ENCODE results near the gene EPHA4. TPM values are rescaled to one million over a fixed set of nuclear protein-coding genes. Genes with fewer than 3 reads are reported as not detected.

Gene EPHA4
- total and polyA plus RNA-seq, 12 donors = 3.4 to 51.3 (median 18.6) TPM

GRCh38 chr2:221480163-221480562 is 91.9 kb downstream of the EPHA4 start:
- Histone ChIP-seq H3K4me1 (peaks cover 0 to 26% (median 14%) of the 10 kb centered on the region in 9 donors), H3K4me3 (no peak overlapping the region), H3K36me3 (peaks cover 0 to 23% (median 0%) of the 10 kb centered on the region in 9 donors), H3K27me3 (no peaks in the 10 kb centered on the region), H3K9me3 (no peaks in the 10 kb centered on the region), H3K27ac (no peak overlapping the region)
- intact Hi-C loops (cut with DNase I) = no loop called here
- TF ChIP-seq, protein P1, sequence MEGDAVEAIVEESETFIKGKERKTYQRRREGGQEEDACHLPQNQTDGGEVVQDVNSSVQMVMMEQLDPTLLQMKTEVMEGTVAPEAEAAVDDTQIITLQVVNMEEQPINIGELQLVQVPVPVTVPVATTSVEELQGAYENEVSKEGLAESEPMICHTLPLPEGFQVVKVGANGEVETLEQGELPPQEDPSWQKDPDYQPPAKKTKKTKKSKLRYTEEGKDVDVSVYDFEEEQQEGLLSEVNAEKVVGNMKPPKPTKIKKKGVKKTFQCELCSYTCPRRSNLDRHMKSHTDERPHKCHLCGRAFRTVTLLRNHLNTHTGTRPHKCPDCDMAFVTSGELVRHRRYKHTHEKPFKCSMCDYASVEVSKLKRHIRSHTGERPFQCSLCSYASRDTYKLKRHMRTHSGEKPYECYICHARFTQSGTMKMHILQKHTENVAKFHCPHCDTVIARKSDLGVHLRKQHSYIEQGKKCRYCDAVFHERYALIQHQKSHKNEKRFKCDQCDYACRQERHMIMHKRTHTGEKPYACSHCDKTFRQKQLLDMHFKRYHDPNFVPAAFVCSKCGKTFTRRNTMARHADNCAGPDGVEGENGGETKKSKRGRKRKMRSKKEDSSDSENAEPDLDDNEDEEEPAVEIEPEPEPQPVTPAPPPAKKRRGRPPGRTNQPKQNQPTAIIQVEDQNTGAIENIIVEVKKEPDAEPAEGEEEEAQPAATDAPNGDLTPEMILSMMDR (IDR thresholded peaks at IDR 0.05) = no peak
- DNase-seq = no peak
- 85 to 86% methylated on average over 7 of the region's 7 CpGs for WGBS, 2 donors
- no peak for ATAC-seq

DNA sequence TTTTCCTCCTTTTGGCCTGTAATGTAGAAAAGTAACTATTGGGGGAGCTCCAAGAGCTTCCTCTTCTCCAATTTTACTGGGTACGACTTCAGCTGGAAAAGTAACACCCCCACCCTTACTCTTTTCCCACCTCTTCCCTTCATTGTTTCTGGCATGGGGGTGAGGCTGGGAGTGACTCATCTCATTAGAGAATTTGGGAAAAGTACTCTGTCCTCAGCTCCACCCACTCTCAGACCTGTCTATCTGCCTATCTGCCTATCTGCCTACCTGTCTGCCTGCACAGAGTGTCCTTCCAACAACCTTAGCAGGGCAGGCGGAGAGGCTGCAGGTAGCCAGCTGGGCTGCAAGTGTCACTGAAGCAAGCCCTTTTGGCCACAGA is 93.6 kb downstream of the EPHA4 start:
- H3K36me3 ChIP-seq = peaks cover 0 to 23% (median 0%) of the 10 kb centered on the region in 9 donors
- H3K4me3 ChIP-seq = no peak overlapping the region
- TF ChIP-seq, protein P1 (IDR thresholded peaks at IDR 0.05) = peak in 2 of 9 donors; percentile 18 to 38
- DNase-seq (no peak), ATAC-seq (peak in 6 of 8 donors; percentile 29 to 79 (median 56))
- intact Hi-C loops (cut with DNase I) = loop anchor here in 1 of 10 donors (10.0 kb wide), 1 partner anchor 86 kb away; no protein-coding TSS in a partner anchor
- peaks cover 0 to 20% (median 13%) of the 10 kb centered on the region in 9 donors for H3K4me1 ChIP-seq
- no peaks in the 10 kb centered on the region for H3K27me3 ChIP-seq
- 50 to 75% methylated on average over 2 of the region's 2 CpGs for WGBS, 2 donors
- peak overlapping the region in 4 of 10 donors; percentile 8 to 29 (median 20) for H3K27ac ChIP-seq
- no peaks in the 10 kb centered on the region for H3K9me3 ChIP-seq

GRCh38 chr2:221477714-221478484 is 94.2 kb downstream of the EPHA4 start:
- intact Hi-C loops (cut with DNase I) = loop anchor here in 1 of 10 donors (10.0 kb wide), 1 partner anchor 87 kb away; no protein-coding TSS in a partner anchor
- DNase-seq (no peak), ATAC-seq (peak in 1 of 8 donors; percentile 40)
- Histone ChIP-seq H3K27me3 (no peaks in the 10 kb centered on the region), H3K36me3 (peaks cover 0 to 23% (median 0%) of the 10 kb centered on the region in 9 donors), H3K4me1 (peaks cover 0 to 20% (median 13%) of the 10 kb centered on the region in 9 donors), H3K27ac (peak overlapping the region in 3 of 10 donors; percentile 8 to 33 (median 29)), H3K9me3 (no peaks in the 10 kb centered on the region), H3K4me3 (no peak overlapping the region)
- TF ChIP-seq, protein P1 (IDR thresholded peaks at IDR 0.05) = no peak
- 78 to 80% methylated on average over 8 of the region's 8 CpGs for WGBS, 2 donors

DNA sequence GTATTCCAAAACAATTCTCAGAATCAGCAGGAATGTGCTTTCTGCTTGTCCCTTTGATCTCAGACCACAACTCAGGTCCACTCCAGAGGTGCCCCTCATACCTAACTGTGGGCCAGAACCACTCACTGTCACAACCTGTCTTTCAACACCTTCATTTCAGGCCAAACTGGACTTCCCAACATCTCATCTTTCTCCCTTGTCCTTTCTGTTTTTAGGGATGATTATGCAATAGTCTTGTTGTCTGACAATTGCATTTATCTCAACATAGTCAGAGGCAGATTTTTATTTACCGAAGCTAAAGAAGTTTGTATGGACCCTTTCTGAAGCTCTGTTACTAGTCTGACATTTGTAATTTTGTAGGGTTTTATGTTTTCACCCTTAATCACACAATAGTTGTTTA is 95.9 kb downstream of the EPHA4 start:
- TF ChIP-seq, protein P1 (IDR thresholded peaks at IDR 0.05) = no peak
- Histone ChIP-seq H3K9me3 (no peaks in the 10 kb centered on the region), H3K4me3 (no peak overlapping the region), H3K4me1 (peaks cover 0 to 20% (median 10%) of the 10 kb centered on the region in 9 donors), H3K36me3 (peaks cover 0 to 10% (median 0%) of the 10 kb centered on the region in 9 donors), H3K27ac (no peak overlapping the region), H3K27me3 (no peaks in the 10 kb centered on the region)
- DNase-seq (no peak), ATAC-seq (no peak)
- intact Hi-C loops (cut with DNase I) = loop anchor here in 1 of 10 donors (10.0 kb wide), 1 partner anchor 89 kb away; no protein-coding TSS in a partner anchor
- 97 to 98% methylated on average over 1 of the region's 1 CpG for WGBS, 2 donors
